ENCODE measurements around the gene ZNF823.
A peak's percentile ranks its signal among the peaks of the same experiment; 100 is the strongest.

ZNF823 gene

GRCh38 chr19:11745869-11746268, 7.1 kb upstream of the ZNF823 start:
- no peaks in the 10 kb centered on the region for H3K4me1 ChIP-seq
- TF ChIP-seq Cebpa-rat (IDR thresholded peaks at IDR 0.05), result no peak
- no peak overlapping the region for H3K9ac ChIP-seq
- H3K27me3 ChIP-seq, result no peaks in the 10 kb centered on the region
- H3K27ac ChIP-seq, result no peak overlapping the region
- no peak overlapping the region for H3K4me2 ChIP-seq
- no peaks in the 10 kb centered on the region for H3K36me3 ChIP-seq
- no peaks in the 10 kb centered on the region for H4K20me1 ChIP-seq
- H3K9me3 ChIP-seq, result peaks cover 33% of the 10 kb centered on the region
- H3K4me3 ChIP-seq, result no peak overlapping the region

GRCh38 chr19:11737964-11738745, 591 bp downstream of the ZNF823 start:
- peak overlapping the region; percentile 85 for H3K27ac ChIP-seq
- H3K36me3 ChIP-seq, result peaks cover 11% of the 10 kb centered on the region
- H3K4me1 ChIP-seq, result peaks cover 33% of the 10 kb centered on the region
- no peak for TF ChIP-seq Cebpa-rat (IDR thresholded peaks at IDR 0.05)
- H3K9ac ChIP-seq, result peak overlapping the region; percentile 92
- peaks cover 34% of the 10 kb centered on the region for H4K20me1 ChIP-seq
- H3K9me3 ChIP-seq, result peaks cover 4% of the 10 kb centered on the region; the same call in 1 of the 2 replicates
- peak overlapping the region; percentile 99 for H3K4me3 ChIP-seq
- peak overlapping the region; percentile 98 for H3K4me2 ChIP-seq
- H3K27me3 ChIP-seq, result no peaks in the 10 kb centered on the region

GRCh38 chr19:11736696-11737095, 2.0 kb downstream of the ZNF823 start:
- Histone ChIP-seq H4K20me1 (peaks cover 34% of the 10 kb centered on the region), H3K9ac (no peak overlapping the region), H3K9me3 (peaks cover 18% of the 10 kb centered on the region), H3K4me3 (peak overlapping the region; percentile 99; the same call in 1 of the 2 replicates), H3K36me3 (peaks cover 25% of the 10 kb centered on the region), H3K27ac (no peak overlapping the region; the same call in 1 of the 2 replicates), H3K4me1 (peaks cover 33% of the 10 kb centered on the region), H3K4me2 (peak overlapping the region; percentile 98), H3K27me3 (no peaks in the 10 kb centered on the region)
- no peak for TF ChIP-seq Cebpa-rat (IDR thresholded peaks at IDR 0.05)

- H4K20me1 ChIP-seq, result peaks cover 34% of the 10 kb centered on the region
- H3K4me2 ChIP-seq, result no peak overlapping the region
- H3K27ac ChIP-seq, result no peak overlapping the region
- peaks cover 38% of the 10 kb centered on the region for H3K36me3 ChIP-seq
- H3K9ac ChIP-seq, result no peak overlapping the region
- H3K9me3 ChIP-seq, result peaks cover 32% of the 10 kb centered on the region
- H3K4me1 ChIP-seq, result peaks cover 33% of the 10 kb centered on the region
- no peak overlapping the region for H3K4me3 ChIP-seq
- TF ChIP-seq Cebpa-rat (IDR thresholded peaks at IDR 0.05), result no peak
- no peaks in the 10 kb centered on the region for H3K27me3 ChIP-seq
These were observed 3.4 kb downstream of the ZNF823 start for GRCh38 chr19:11735375-11735774.

GRCh38 chr19:11729586-11729985, 9.2 kb downstream of the ZNF823 start:
- H3K27me3 ChIP-seq, result no peaks in the 10 kb centered on the region
- no peaks in the 10 kb centered on the region for H4K20me1 ChIP-seq
- H3K9me3 ChIP-seq, result peaks cover 84% of the 10 kb centered on the region
- no peak overlapping the region for H3K4me3 ChIP-seq
- no peak overlapping the region for H3K4me2 ChIP-seq
- no peak overlapping the region for H3K27ac ChIP-seq
- TF ChIP-seq Cebpa-rat (IDR thresholded peaks at IDR 0.05), result no peak
- peaks cover 82% of the 10 kb centered on the region for H3K36me3 ChIP-seq
- H3K4me1 ChIP-seq, result no peaks in the 10 kb centered on the region
- no peak overlapping the region for H3K9ac ChIP-seq

- H3K4me2 ChIP-seq, result no peak overlapping the region
- no peak for TF ChIP-seq Cebpa-rat (IDR thresholded peaks at IDR 0.05)
- H3K27me3 ChIP-seq, result no peaks in the 10 kb centered on the region
- no peak overlapping the region for H3K27ac ChIP-seq
- peaks cover 89% of the 10 kb centered on the region for H3K36me3 ChIP-seq
- no peaks in the 10 kb centered on the region for H3K4me1 ChIP-seq
- no peak overlapping the region for H3K9ac ChIP-seq
- peak overlapping the region; percentile 27; the same call in 1 of the 2 replicates for H3K4me3 ChIP-seq
- peaks cover 88% of the 10 kb centered on the region for H3K9me3 ChIP-seq
- no peaks in the 10 kb centered on the region for H4K20me1 ChIP-seq
These were observed 16.3 kb downstream of the ZNF823 start for GRCh38 chr19:11722414-11722813.

GRCh38 chr19:11721681-11722080, 17.1 kb downstream of the ZNF823 start:
- no peaks in the 10 kb centered on the region for H4K20me1 ChIP-seq
- no peaks in the 10 kb centered on the region for H3K4me1 ChIP-seq
- peaks cover 82% of the 10 kb centered on the region for H3K36me3 ChIP-seq
- no peak overlapping the region for H3K27ac ChIP-seq
- H3K4me3 ChIP-seq, result peak overlapping the region; percentile 27; the same call in 1 of the 2 replicates
- no peak overlapping the region for H3K4me2 ChIP-seq
- H3K9me3 ChIP-seq, result peaks cover 81% of the 10 kb centered on the region
- no peak for TF ChIP-seq Cebpa-rat (IDR thresholded peaks at IDR 0.05)
- no peak overlapping the region for H3K9ac ChIP-seq
- H3K27me3 ChIP-seq, result no peaks in the 10 kb centered on the region

GRCh38 chr19:11710313-11710712, 28.4 kb downstream of the ZNF823 start:
- no peak overlapping the region for H3K4me3 ChIP-seq
- H3K27ac ChIP-seq, result no peak overlapping the region
- H3K36me3 ChIP-seq, result no peaks in the 10 kb centered on the region
- no peaks in the 10 kb centered on the region for H3K4me1 ChIP-seq
- TF ChIP-seq Cebpa-rat (IDR thresholded peaks at IDR 0.05), result no peak
- no peaks in the 10 kb centered on the region for H4K20me1 ChIP-seq
- no peaks in the 10 kb centered on the region for H3K27me3 ChIP-seq
- no peak overlapping the region for H3K9ac ChIP-seq
- peaks cover under 1% of the 10 kb centered on the region; the same call in 1 of the 2 replicates for H3K9me3 ChIP-seq
- H3K4me2 ChIP-seq, result no peak overlapping the region

- H4K20me1 ChIP-seq, result no peaks in the 10 kb centered on the region
- H3K4me2 ChIP-seq, result no peak overlapping the region
- no peaks in the 10 kb centered on the region for H3K9me3 ChIP-seq
- no peaks in the 10 kb centered on the region for H3K27me3 ChIP-seq
- no peak overlapping the region for H3K4me3 ChIP-seq
- no peak overlapping the region for H3K9ac ChIP-seq
- H3K27ac ChIP-seq, result no peak overlapping the region
- TF ChIP-seq Cebpa-rat (IDR thresholded peaks at IDR 0.05), result no peak
- H3K4me1 ChIP-seq, result no peaks in the 10 kb centered on the region
- no peaks in the 10 kb centered on the region for H3K36me3 ChIP-seq
These were observed 30.3 kb downstream of the ZNF823 start for GRCh38 chr19:11708457-11708856.

GRCh38 chr19:11705474-11705873, 33.3 kb downstream of the ZNF823 start:
- no peak overlapping the region for H3K4me2 ChIP-seq
- TF ChIP-seq Cebpa-rat (IDR thresholded peaks at IDR 0.05), result no peak
- no peaks in the 10 kb centered on the region for H3K36me3 ChIP-seq
- no peak overlapping the region for H3K4me3 ChIP-seq
- no peak overlapping the region for H3K9ac ChIP-seq
- no peaks in the 10 kb centered on the region for H3K9me3 ChIP-seq
- no peaks in the 10 kb centered on the region for H4K20me1 ChIP-seq
- no peak overlapping the region for H3K27ac ChIP-seq
- H3K27me3 ChIP-seq, result no peaks in the 10 kb centered on the region
- H3K4me1 ChIP-seq, result no peaks in the 10 kb centered on the region

Measured in BLaER1 (cell line).